ENCODE measurements around the gene CMSS1. TPM values are rescaled to one million over a fixed set of nuclear protein-coding genes. Genes with fewer than 3 reads are reported as not detected.

The CMSS1 gene
- total RNA-seq, 1 donor: 8.6 TPM

GRCh38 chr3:100022506-100022905 lies 204.8 kb downstream of the CMSS1 start:
- no peak for DNase-seq (ENCODE audit: low read depth)
- TF ChIP-seq CTCF (IDR thresholded peaks at IDR 0.05; ENCODE audit: insufficient read depth, low read depth, low read length): no peak
- H3K4me3 ChIP-seq (ENCODE audit: low read depth, low read length): no peak overlapping the region

DNA sequence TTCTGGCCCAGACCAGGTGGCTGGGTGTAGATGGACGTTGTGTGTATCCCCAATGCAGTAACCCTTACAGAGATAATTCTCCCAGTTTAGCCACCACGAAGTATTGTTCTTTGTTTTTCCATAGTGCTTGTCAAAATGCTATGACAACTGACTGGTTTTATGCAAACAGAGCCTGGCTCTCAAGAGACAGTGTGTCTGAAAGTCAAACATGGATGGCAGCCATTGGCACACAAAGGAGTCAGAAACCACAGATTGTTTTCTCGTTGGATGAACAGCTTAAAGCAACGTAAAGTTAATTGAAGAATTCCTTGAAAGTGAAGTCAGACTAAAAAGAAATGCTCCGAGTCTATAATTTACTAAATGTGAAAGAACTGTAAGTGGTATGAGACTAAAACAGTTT lies 205.5 kb downstream of the CMSS1 start:
- H3K4me3 ChIP-seq (ENCODE audit: low read depth, low read length): no peak overlapping the region
- no peak for TF ChIP-seq CTCF (IDR thresholded peaks at IDR 0.05; ENCODE audit: insufficient read depth, low read depth, low read length)
- no peak for DNase-seq (ENCODE audit: low read depth)

DNA sequence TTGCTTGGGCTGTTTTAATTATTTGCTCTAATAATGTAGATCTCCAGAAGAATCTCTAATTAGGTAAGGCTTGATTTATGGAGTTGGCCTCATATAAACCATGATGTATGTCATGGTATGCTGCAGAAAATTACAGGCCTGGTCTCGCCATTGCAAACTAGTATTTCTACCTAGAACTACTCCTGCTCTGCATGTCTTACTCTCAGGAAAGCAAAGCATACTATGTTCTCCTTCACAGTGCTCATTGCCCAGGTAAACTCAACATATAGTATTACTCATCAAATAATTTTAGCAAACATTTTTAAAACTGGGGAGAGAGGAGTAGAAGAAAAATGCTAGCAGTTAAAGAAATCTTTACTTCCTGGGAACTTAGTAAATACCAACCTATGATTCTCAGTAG lies 205.9 kb downstream of the CMSS1 start:
- DNase-seq (ENCODE audit: low read depth): no peak
- H3K4me3 ChIP-seq (ENCODE audit: low read depth, low read length): no peak overlapping the region
- TF ChIP-seq CTCF (IDR thresholded peaks at IDR 0.05; ENCODE audit: insufficient read depth, low read depth, low read length): no peak

GRCh38 chr3:100024520-100025303 lies 207.1 kb downstream of the CMSS1 start:
- TF ChIP-seq CTCF (IDR thresholded peaks at IDR 0.05; ENCODE audit: insufficient read depth, low read depth, low read length): no peak
- no peak overlapping the region for H3K4me3 ChIP-seq (ENCODE audit: low read depth, low read length)
- DNase-seq (ENCODE audit: low read depth): peak; percentile 65

DNA sequence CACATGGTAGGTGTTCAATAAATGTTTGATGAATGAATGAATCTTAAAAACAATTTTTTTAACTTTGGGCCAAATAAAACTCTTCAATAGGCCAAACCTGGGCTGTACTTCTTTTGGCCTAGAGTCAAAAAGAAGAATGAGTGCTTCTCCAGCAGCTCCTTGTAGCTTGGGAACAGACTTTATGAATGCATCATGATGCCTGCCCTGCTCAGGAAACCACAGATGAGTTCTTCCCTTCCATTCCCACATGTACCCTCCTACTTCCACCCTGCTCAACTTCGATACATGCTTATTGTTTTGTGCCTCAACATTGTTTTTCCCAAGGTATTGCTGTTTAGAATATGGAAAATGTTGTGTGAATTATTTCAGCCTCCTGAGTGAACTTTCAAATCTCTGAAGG lies 209.7 kb downstream of the CMSS1 start:
- no peak for TF ChIP-seq CTCF (IDR thresholded peaks at IDR 0.05; ENCODE audit: insufficient read depth, low read depth, low read length)
- no peak for DNase-seq (ENCODE audit: low read depth)
- no peak overlapping the region for H3K4me3 ChIP-seq (ENCODE audit: low read depth, low read length)

GRCh38 chr3:100029052-100029451 lies 211.4 kb downstream of the CMSS1 start:
- TF ChIP-seq CTCF (IDR thresholded peaks at IDR 0.05; ENCODE audit: insufficient read depth, low read depth, low read length): no peak
- no peak for DNase-seq (ENCODE audit: low read depth)
- H3K4me3 ChIP-seq (ENCODE audit: low read depth, low read length): no peak overlapping the region

DNA sequence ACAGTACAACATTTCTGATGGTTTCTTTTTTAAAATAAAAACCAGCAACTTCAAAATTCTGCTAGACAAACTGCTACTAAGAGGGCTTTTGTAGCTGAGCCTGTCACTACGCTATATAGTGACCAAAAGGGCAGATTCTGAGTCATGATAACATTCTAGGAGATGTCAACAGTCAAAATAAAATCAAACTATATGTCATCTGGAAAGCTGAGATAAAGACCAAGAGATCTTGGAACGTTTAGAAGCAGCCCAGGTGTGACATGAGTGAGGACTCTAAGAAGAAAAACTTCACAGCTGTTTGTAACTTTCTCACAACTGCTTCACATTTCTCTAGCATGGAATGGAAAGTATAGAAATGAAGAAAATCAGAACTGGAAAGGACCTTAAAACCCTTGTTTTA lies 212.0 kb downstream of the CMSS1 start:
- no peak for TF ChIP-seq CTCF (IDR thresholded peaks at IDR 0.05; ENCODE audit: insufficient read depth, low read depth, low read length)
- H3K4me3 ChIP-seq (ENCODE audit: low read depth, low read length): no peak overlapping the region
- DNase-seq (ENCODE audit: low read depth): no peak

All from fibroblast of villous mesenchyme (primary cell).